Right lobe of liver (tissue), 4 donors: ENCODE data around the gene PPARA.

Source experiments
- CTCF ChIP-seq, 4 donors: fragments of 200-600 bp in 3 of 4; fragments of 450-650 bp in 1 of 4; IDR thresholded peaks; one replicate each; pipeline versions ENCODE4 v1.5.1 to v1.8.0; 2016 to 2022; ENCODE audit warnings: antibody characterized with exemption in 4 of 4, mild to moderate bottlenecking in 2 of 4
- POLR2A ChIP-seq: fragments of 450-650 bp; IDR thresholded peaks from one replicate; pipeline ENCODE4 v1.6.1; 2017; ENCODE audit warnings: antibody characterized with exemption, mild to moderate bottlenecking
- donor health status: DM: no; HTN: no; CAD: no.
- donor health status: DM: no; HTN: no; CAD: no.
- donor health status: DM: no; HTN: yes; CAD: no.

DNA sequence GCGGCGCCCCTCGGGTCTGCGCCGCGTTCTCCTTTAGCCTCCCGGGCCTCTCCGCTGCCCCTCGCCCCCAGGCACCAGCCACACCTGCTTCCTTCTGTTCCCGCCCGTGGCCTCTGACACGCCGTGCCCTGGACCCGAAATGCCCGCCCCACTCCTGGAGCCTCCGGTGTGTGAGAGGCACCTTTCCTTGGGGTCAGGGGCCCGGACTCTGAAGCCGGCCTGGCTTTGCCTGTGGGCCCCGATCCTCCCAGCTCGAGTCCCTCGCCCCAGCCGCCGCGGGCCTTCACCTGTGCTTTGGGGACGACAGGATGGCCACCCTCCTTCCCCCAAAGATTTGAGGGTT, 100.4 kb downstream of the PPARA start:
- no peak for TF ChIP-seq CTCF (IDR thresholded peaks at IDR 0.05)
- TF ChIP-seq POLR2A: no peak
